HG02763 (cell line): Measurements from ENCODE around the gene SHROOM1.

Source experiments
- ATAC-seq: cut with Tn5 transposase; IDR thresholded peaks from one replicate; pipeline ENCODE4 v1.9.1; 2021; ENCODE audit warnings: mild to moderate bottlenecking, moderate library complexity; ENCODE audit not compliant: unreplicated experiment

SHROOM1 gene

GRCh38 chr5:132854301-132854700 is 23.9 kb upstream of the SHROOM1 start:
- no peak for ATAC-seq

- no peak for ATAC-seq
Observed at GRCh38 chr5:132853790-132854189, 23.3 kb upstream of the SHROOM1 start.

- no peak for ATAC-seq
Observed at GRCh38 chr5:132853323-132853722, 22.9 kb upstream of the SHROOM1 start.

GRCh38 chr5:132850066-132850465 is 19.6 kb upstream of the SHROOM1 start:
- ATAC-seq, result no peak

GRCh38 chr5:132849347-132849746 is 18.9 kb upstream of the SHROOM1 start:
- ATAC-seq, result no peak

- no peak for ATAC-seq
Observed at GRCh38 chr5:132848270-132848669, 17.8 kb upstream of the SHROOM1 start.

GRCh38 chr5:132841305-132841704 is 10.9 kb upstream of the SHROOM1 start:
- ATAC-seq, result no peak

- no peak for ATAC-seq
Observed at GRCh38 chr5:132840896-132841295, 10.4 kb upstream of the SHROOM1 start.

- ATAC-seq, result no peak
Observed at GRCh38 chr5:132840313-132840712, 9.9 kb upstream of the SHROOM1 start.

GRCh38 chr5:132839426-132840301 is 9.2 kb upstream of the SHROOM1 start:
- ATAC-seq, result no peak

GRCh38 chr5:132838516-132839282 is 8.3 kb upstream of the SHROOM1 start:
- no peak for ATAC-seq

- ATAC-seq, result no peak
Observed at GRCh38 chr5:132837868-132838267, 7.4 kb upstream of the SHROOM1 start.

- ATAC-seq, result no peak
Observed at GRCh38 chr5:132836852-132837251, 6.4 kb upstream of the SHROOM1 start.

GRCh38 chr5:132834057-132834456 is 3.6 kb upstream of the SHROOM1 start:
- no peak for ATAC-seq

GRCh38 chr5:132832612-132833011 is 2.2 kb upstream of the SHROOM1 start:
- ATAC-seq, result no peak

- no peak for ATAC-seq
Observed at GRCh38 chr5:132831095-132831860, 831 bp upstream of the SHROOM1 start.

- ATAC-seq, result peak; percentile 69
Observed at GRCh38 chr5:132829742-132830435, 558 bp downstream of the SHROOM1 start.

GRCh38 chr5:132828846-132829494 is 1.5 kb downstream of the SHROOM1 start:
- no peak for ATAC-seq

- ATAC-seq, result no peak
Observed at GRCh38 chr5:132827943-132828673, 2.3 kb downstream of the SHROOM1 start.
